ENCODE measurements around the gene SLIT1. TPM values are rescaled to one million over a fixed set of nuclear protein-coding genes. Genes with fewer than 3 reads are reported as not detected.

Gene SLIT1
- total RNA-seq, 1 experiment from 2014 or later: not detected

GRCh38 chr10:97020452-97021400 lies 165.0 kb downstream of the SLIT1 start:
- Mint-ChIP-seq H3K27me3 (ENCODE audit: insufficient read depth, unreplicated experiment) (peaks cover 14% of the 10 kb centered on the region), H3K36me3 (ENCODE audit: insufficient read depth, unreplicated experiment) (no peaks in the 10 kb centered on the region), H3K27ac (ENCODE audit: low read depth, unreplicated experiment) (no peak overlapping the region), H3K9me3 (ENCODE audit: unreplicated experiment) (no peaks in the 10 kb centered on the region), H3K4me3 (ENCODE audit: unreplicated experiment) (no peak overlapping the region), H3K4me1 (ENCODE audit: insufficient read depth, unreplicated experiment) (peaks cover 10% of the 10 kb centered on the region)
- no peak for TF ChIP-seq CTCF (IDR thresholded peaks at IDR 0.05; ENCODE audit: unreplicated experiment)
- no peak for DNase-seq (ENCODE audit: unreplicated experiment)
- ChIA-PET CTCF (interaction anchor here (0.5 to 1.5 kb wide), 3 partner anchors 17 to 646 kb away, joined by 3 to 10 read pairs (median 3); no protein-coding TSS in a partner anchor), POLR2A (no interaction called here)
- no TSS peak for BruUV-seq (replicated peaks)
- intact Hi-C loops (cut with micrococcal nuclease): no loop called here

- peaks cover 14% of the 10 kb centered on the region for H3K27me3 Mint-ChIP-seq (ENCODE audit: insufficient read depth, unreplicated experiment)
- no peak overlapping the region for H3K27ac Mint-ChIP-seq (ENCODE audit: low read depth, unreplicated experiment)
- ChIA-PET CTCF (no interaction called here), POLR2A (interaction anchor here (0.6 kb wide), 1 partner anchor 365 kb away, joined by 3 read pairs; no protein-coding TSS in a partner anchor)
- no peak for TF ChIP-seq CTCF (IDR thresholded peaks at IDR 0.05; ENCODE audit: unreplicated experiment)
- BruUV-seq (replicated peaks): no TSS peak
- intact Hi-C loops (cut with micrococcal nuclease): no loop called here
- no peaks in the 10 kb centered on the region for H3K9me3 Mint-ChIP-seq (ENCODE audit: unreplicated experiment)
- H3K4me1 Mint-ChIP-seq (ENCODE audit: insufficient read depth, unreplicated experiment): peaks cover 9% of the 10 kb centered on the region
- no peak overlapping the region for H3K4me3 Mint-ChIP-seq (ENCODE audit: unreplicated experiment)
- H3K36me3 Mint-ChIP-seq (ENCODE audit: insufficient read depth, unreplicated experiment): no peaks in the 10 kb centered on the region
- DNase-seq (ENCODE audit: unreplicated experiment): no peak
Observed at GRCh38 chr10:97019213-97019844, 166.4 kb downstream of the SLIT1 start.

GRCh38 chr10:97018251-97019212 lies 167.2 kb downstream of the SLIT1 start:
- Mint-ChIP-seq H3K27me3 (ENCODE audit: insufficient read depth, unreplicated experiment) (peaks cover 14% of the 10 kb centered on the region), H3K27ac (ENCODE audit: low read depth, unreplicated experiment) (no peak overlapping the region), H3K9me3 (ENCODE audit: unreplicated experiment) (no peaks in the 10 kb centered on the region), H3K4me3 (ENCODE audit: unreplicated experiment) (no peak overlapping the region), H3K36me3 (ENCODE audit: insufficient read depth, unreplicated experiment) (no peaks in the 10 kb centered on the region), H3K4me1 (ENCODE audit: insufficient read depth, unreplicated experiment) (peaks cover 1% of the 10 kb centered on the region)
- no peak for DNase-seq (ENCODE audit: unreplicated experiment)
- POLR2A ChIA-PET: no interaction called here
- no TSS peak for BruUV-seq (replicated peaks)
- CTCF ChIA-PET: no interaction called here
- no peak for TF ChIP-seq CTCF (IDR thresholded peaks at IDR 0.05; ENCODE audit: unreplicated experiment)
- intact Hi-C loops (cut with micrococcal nuclease): no loop called here

Data from MCF 10A (cell line).